ENCODE data around the gene TLE4. TPM values are rescaled to one million over a fixed set of nuclear protein-coding genes. Genes with fewer than 3 reads are reported as not detected.

TLE4 gene
- total RNA-seq, 1 donor: 79.0 TPM

GRCh38 chr9:79667817-79668436 is 96.2 kb downstream of the TLE4 start:
- TF ChIP-seq CTCF (IDR thresholded peaks at IDR 0.05; ENCODE audit: insufficient read depth, low read depth, low read length): no peak
- no peak for DNase-seq (ENCODE audit: low read depth)
- no peak overlapping the region for H3K4me3 ChIP-seq (ENCODE audit: low read depth, low read length)

DNA sequence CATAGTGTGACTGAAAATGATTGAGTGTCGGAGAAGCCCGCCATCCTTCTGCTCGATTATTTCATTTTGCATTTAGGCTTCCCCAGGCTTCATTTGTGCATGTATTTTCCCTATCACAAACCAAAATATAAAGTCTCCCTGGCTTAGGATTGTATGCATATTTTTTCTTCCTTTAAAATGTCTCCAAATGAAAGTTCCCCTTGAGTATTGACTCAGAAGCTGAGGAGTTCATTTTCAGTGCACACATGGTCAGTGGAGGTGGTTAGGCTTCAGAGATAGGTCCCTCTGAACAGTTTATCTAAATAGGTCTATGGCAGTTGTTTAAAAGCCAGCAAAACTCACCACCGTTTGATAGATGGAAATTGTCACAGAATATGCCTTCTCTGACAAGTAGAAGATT is 97.2 kb downstream of the TLE4 start:
- TF ChIP-seq CTCF (IDR thresholded peaks at IDR 0.05; ENCODE audit: insufficient read depth, low read depth, low read length): no peak
- no peak for DNase-seq (ENCODE audit: low read depth)
- H3K4me3 ChIP-seq (ENCODE audit: low read depth, low read length): no peak overlapping the region

DNA sequence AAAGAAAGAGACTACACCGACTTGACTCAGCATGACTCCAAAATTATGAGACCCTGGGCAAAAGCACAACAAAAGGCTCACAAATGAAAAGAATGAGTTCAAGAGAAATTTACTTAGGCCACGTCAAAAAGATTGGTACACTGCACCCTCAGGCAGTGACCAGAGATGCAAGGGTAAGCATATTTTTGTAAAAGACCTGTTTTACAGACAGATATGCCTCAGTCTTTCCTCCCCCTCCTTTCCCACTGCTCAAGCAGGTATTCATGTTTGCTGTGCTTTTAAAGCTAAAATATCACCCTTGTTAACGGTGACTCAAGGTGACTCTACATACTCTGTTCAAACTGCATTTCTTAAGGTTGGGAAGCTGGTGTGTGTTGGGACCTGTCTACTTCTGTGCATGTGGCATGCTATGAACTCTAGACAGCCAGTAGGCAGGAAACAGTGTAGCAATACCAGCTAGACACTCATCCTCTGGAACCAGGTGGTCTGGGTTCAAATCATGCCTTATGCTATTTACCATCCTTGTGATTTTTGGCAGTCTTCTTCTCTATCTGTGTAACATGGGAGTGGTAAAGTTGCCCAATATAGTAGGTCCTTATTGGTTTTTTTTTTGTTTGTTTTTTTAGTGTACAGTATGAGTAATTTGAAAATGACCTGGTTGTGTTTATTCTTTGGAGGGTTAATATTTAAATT is 98.7 kb downstream of the TLE4 start:
- DNase-seq (ENCODE audit: low read depth): no peak
- H3K4me3 ChIP-seq (ENCODE audit: low read depth, low read length): no peak overlapping the region
- TF ChIP-seq CTCF (IDR thresholded peaks at IDR 0.05; ENCODE audit: insufficient read depth, low read depth, low read length): no peak

DNA sequence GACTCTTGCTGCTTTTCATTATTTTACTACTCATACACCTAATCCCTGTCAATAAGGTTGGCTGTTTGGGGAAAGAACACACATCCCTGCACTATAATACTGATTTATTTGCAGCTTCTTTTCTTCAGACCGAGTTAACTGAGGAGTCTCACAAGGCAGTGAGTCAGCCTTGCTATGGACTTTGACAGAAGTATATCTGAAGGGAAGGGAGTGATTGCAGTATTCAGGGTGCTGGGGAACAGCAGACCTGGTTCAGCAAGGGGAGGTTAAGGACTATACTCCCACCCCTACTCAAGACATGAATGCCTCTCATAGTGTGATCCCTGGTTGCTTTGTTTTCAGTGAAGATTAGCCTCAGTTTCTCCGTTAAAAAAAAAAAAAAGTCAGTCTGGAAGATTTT is 99.8 kb downstream of the TLE4 start:
- no peak overlapping the region for H3K4me3 ChIP-seq (ENCODE audit: low read depth, low read length)
- no peak for TF ChIP-seq CTCF (IDR thresholded peaks at IDR 0.05; ENCODE audit: insufficient read depth, low read depth, low read length)
- peak; percentile 44 for DNase-seq (ENCODE audit: low read depth)

GRCh38 chr9:79672236-79672635 is 100.5 kb downstream of the TLE4 start:
- DNase-seq (ENCODE audit: low read depth): no peak
- no peak overlapping the region for H3K4me3 ChIP-seq (ENCODE audit: low read depth, low read length)
- no peak for TF ChIP-seq CTCF (IDR thresholded peaks at IDR 0.05; ENCODE audit: insufficient read depth, low read depth, low read length)

GRCh38 chr9:79672891-79673290 is 101.1 kb downstream of the TLE4 start:
- no peak for DNase-seq (ENCODE audit: low read depth)
- H3K4me3 ChIP-seq (ENCODE audit: low read depth, low read length): no peak overlapping the region
- no peak for TF ChIP-seq CTCF (IDR thresholded peaks at IDR 0.05; ENCODE audit: insufficient read depth, low read depth, low read length)

Data from fibroblast of villous mesenchyme (primary cell).